Activated CD4-positive, CD25-positive, alpha-beta regulatory T cell (primary cell): ENCODE measurements around the gene TNF.

Experiments used
- DNase-seq, 4 experiments: peaks; one replicate each; lab custom pipeline; 2025; lab: John Stamatoyannopoulos, UW

The TNF gene

GRCh38 chr6:31575335-31575901, at the start of gene TNF:
TNF (plus strand) TSS chr6:31575565; CDS start chr6:31575742, 177 bp downstream.
- DNase-seq, result peak in 2 of 4 experiments; percentile 68 to 72

- no peak for DNase-seq
Measured at GRCh38 chr6:31525932-31526591, 49.3 kb upstream of the TNF start.

GRCh38 chr6:31528307-31528777, 47.0 kb upstream of the TNF start:
- DNase-seq, result no peak

GRCh38 chr6:31528821-31529328, 46.5 kb upstream of the TNF start, which contains the start of gene MCCD1:
MCCD1 (plus strand) TSS chr6:31528962; CDS start chr6:31529015, 53 bp downstream.
- no peak for DNase-seq

- no peak for DNase-seq
Measured at GRCh38 chr6:31529329-31530150, 45.8 kb upstream of the TNF start.

GRCh38 chr6:31530659-31531058, 44.7 kb upstream of the TNF start:
- no peak for DNase-seq

GRCh38 chr6:31531162-31531561, 44.2 kb upstream of the TNF start:
- DNase-seq, result no peak

GRCh38 chr6:31531771-31532643, 43.4 kb upstream of the TNF start:
- DNase-seq, result no peak

GRCh38 chr6:31532644-31533454, 42.5 kb upstream of the TNF start:
- DNase-seq, result no peak

GRCh38 chr6:31533455-31533841, 41.9 kb upstream of the TNF start:
- DNase-seq, result no peak

- no peak for DNase-seq
Measured at GRCh38 chr6:31534011-31534410, 41.4 kb upstream of the TNF start.

GRCh38 chr6:31534521-31535040, 40.8 kb upstream of the TNF start:
- DNase-seq, result no peak

- no peak for DNase-seq
Measured at GRCh38 chr6:31535538-31536324, 39.6 kb upstream of the TNF start.

- no peak for DNase-seq
Measured at GRCh38 chr6:31538805-31539400, 36.5 kb upstream of the TNF start.

- DNase-seq, result no peak
Measured at GRCh38 chr6:31540640-31541039, 34.7 kb upstream of the TNF start.

GRCh38 chr6:31541059-31541657, 34.2 kb upstream of the TNF start:
- peak in 2 of 4 experiments; percentile 41 to 57 for DNase-seq

- DNase-seq, result peak; percentile 73 to 87 (median 84)
Measured at GRCh38 chr6:31541658-31542521, 33.5 kb upstream of the TNF start, which contains the start of gene DDX39B. DDX39B (minus strand) TSS chr6:31542003; CDS start chr6:31540532, 1,471 bp downstream.

GRCh38 chr6:31543639-31544038, 31.7 kb upstream of the TNF start:
- no peak for DNase-seq
